Stimulated activated CD8-positive, alpha-beta memory T cell treated with anti-CD3 and anti-CD28 coated beads, Interleukin-4, amount 100 ng/mL, for 24 hours (primary cell): ENCODE data around the gene THSD7A.

ENCODE experiments used
- DNase-seq: peaks from one replicate; pipeline ENCODE4 v3.0.0-alpha.2; 2020; ENCODE audit warnings: low read depth

The THSD7A gene

DNA sequence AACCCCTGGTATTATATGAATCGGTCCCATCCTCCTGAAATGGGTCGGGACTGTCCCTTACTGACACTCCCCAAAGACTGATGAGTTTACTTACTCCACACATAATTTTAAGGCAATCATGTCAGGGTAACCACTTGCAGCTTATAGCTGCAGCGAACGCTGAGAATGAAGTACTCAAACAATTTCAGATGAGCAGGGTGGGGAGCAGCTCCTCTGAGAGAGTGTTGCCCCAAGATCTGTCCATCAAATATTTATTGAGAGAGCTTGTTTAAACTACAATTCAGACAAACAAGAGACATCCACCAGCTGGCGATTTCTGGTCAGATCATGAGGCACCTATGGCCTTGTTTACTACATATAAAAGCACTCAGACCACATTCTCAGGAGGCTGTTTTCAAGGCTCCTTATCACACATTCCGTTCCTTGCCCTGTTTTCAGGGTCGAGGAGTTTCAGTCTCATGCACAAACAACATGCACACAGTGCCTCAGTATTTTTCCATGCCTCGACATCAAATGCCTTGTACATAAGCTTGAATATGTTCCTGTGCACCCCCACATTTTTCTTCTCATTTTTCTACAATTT, 80.1 kb downstream of the THSD7A start:
- DNase-seq = no peak

- DNase-seq = no peak
Measured at GRCh38 chr7:11751315-11751714, 80.7 kb downstream of the THSD7A start.

DNA sequence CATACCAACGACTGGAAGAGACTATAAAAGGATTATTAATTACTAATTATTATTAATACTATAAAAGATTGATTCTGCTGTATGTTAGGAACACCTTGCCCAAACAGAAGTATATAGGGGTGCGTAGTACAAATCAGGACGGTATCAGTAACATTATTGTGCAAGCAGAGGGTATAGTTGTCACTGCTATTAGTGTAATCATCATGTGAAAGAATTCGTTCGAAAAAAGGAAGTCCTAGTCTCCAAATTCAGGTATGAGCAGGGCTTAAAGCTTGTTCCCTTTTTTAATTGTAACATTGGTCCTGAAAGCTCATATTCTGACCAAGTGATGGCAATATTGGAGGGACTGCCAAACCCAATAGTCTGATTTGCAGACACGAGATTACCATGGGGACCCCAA, 81.8 kb downstream of the THSD7A start:
- DNase-seq = no peak

DNA sequence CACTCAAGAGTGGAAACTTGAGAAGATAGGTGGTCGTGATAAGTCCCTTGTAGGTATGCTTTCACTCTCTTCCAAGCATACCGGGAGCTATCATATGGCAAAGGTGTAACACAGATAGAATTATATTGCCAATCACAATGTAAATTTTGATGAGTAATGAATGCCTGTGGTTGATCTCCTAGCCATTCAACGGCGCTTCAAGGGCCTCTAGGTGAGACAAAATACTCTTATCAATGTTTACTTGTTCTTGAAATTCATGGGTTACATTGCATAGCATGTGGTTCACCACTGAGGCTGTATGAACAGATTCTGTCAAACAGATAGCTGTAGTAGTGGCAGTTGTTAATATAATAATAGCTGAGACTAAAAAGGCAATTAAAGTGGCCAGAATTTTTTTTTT, 82.4 kb downstream of the THSD7A start:
- DNase-seq = no peak

DNA sequence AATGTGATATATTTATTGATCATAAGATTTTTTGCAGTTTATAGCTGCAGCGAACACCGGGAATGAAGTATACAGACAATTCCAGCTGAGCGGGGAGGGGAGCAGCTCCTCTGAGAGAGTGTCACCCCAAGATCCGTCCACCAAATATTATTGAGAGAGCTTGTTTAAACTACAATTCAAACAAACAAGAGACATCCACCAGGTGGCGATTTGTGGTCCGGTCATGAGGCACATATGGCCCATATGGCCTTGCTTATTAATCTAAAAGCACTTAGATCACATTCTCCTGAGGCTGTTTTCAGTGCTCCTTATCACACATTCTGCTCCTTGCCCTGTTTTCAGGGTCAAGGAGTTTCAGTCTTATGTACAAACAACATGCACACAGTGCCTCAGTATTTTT, 83.1 kb downstream of the THSD7A start:
- DNase-seq = no peak

DNA sequence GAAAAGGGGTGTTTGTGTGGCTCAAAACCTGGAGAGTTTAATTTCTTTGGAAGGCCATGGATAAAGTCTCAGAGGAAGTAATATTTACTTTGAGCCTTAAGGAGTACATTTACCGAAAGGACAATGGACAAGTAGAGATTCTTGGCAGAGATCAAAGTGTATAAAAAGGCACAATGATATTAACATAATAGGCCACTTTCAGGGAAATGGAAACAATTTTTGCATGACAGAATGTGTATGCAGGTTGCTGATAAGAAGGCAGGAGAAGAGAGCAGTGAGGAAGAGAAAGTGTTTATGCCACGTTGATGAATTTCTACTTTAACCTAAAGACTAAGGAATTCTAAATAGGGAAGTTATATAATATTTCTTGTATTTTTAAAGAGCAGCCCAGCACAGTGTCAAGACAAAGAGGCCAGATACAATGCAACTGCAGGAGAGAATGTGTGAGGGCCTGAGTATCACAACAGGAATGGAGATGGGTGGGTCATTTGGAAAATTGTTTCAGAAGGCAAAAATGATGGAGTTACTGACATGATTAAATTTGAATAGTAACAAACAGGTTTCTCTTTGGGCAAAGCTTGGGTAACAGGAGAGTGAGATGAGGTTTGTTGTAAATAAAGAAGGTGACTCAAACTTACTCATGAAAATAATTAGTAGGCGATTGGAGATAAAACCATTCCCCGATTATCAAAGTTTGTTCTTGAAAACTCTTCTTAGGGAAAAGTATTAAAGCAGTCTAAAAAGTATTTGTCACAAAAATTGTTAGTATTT, 84.1 kb downstream of the THSD7A start:
- no peak for DNase-seq

DNA sequence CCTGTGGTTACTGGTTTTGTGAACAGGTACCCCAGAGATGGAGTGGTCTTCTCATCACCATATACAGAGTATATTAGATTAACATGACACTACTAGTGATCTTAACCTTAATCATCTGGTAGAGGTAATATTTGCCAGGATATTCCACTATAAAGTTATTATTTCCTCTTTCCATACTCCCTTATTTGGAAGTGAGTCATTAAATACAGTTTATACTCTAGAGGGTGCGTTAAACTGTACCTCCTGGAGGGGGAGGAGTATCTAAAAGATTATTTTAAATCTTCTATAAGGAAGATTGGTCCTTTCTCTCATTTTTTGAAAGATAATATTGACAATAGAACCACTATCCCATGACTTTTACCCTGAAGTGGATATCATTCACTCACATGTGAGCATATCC, 85.4 kb downstream of the THSD7A start:
- DNase-seq = no peak

DNA sequence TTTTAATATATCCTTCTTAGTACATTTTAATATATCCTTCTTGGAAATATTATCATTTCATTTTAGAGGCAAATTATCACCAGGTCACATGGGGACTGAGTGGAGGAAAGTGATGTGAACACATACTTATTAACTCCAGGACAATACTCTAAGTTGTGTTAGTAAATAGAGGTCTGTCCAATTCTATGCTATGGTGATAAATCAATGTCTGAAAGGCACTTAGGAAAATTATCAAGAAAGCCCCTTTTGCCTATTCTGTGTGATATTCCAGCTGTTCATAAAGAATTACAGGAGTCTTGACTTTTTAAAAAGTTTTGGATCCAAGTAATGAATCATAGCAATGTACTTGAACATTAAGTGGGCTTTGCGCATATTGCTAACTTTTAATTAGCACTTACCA, 88.5 kb downstream of the THSD7A start:
- DNase-seq = no peak

DNA sequence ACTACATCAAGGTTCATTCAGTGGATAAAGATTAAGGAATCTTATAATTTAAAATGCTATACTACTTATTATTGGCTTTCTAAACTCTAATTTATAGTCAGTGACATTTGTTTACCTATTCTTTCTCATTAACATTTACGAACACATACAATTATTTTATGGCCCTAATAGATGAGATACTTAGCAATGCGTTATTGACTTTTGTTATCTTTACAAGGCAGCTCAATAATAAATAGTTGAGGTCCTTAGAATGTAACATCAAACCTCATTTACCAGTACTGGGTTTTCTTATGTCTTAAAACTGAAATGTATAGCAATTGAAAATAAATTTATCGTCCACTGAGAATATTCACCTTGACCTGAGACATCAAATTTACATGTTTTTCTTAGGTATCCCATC, 89.0 kb downstream of the THSD7A start:
- DNase-seq = no peak

GRCh38 chr7:11742496-11742895, 89.5 kb downstream of the THSD7A start:
- no peak for DNase-seq

- DNase-seq = no peak
Measured at GRCh38 chr7:11737723-11738122, 94.3 kb downstream of the THSD7A start.

DNA sequence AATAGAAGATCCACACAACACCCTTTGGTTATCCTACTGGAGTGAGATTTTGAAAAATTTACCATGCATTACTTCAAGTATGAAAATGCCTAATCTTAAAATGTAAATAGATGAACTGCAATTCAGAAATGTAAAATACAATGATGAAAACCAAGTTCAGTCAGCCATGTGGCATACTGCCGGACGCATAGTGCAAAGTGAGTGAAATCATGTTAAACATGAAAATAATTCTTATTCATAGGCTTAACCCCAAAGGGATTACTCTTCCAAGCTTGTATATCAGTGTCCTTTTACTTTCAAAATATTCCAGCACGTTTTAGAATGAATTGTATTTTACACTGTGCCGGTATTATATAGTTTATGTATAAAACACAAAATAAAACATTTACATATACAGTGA, 99.8 kb downstream of the THSD7A start:
- DNase-seq = no peak

DNA sequence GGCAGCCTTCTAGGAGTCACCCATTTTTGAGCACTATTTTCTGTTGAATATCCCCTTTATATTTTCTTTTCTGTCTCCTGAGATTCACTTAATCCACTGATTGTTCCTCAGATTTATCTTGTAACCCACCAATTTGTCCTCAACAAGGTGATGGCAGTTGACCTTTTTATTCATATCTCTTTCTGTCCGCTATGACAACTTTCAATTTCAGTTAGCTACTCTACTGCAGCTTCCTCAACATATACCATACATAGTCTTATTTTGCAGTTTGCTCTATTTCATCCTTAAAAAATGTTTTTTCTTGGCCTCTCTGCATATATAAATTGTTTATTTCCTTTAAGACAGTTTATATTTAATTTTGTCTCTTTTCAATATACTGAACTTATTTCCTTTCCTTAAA, 101.3 kb downstream of the THSD7A start:
- no peak for DNase-seq

DNA sequence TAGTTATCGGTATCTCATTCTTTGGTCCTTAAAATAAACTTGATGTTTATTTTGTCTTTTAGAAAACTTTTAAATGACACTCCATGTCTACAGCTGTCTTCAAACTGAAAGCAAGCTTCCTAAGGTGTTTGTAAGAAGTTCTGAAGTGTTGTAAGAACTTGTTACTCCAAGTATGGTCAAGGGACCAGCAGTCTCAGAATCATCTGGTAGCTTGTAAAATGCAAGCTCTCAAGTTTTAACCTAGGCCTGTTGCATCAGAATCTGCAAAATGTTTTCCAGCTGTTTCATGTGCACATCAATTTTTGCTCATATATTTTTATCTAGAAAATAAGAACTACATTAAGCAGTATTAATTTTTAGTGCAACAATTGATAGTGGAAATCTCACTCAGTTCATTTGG, 104.1 kb downstream of the THSD7A start:
- DNase-seq = no peak

- DNase-seq = no peak
Measured at GRCh38 chr7:11726794-11727155, 105.2 kb downstream of the THSD7A start.

DNA sequence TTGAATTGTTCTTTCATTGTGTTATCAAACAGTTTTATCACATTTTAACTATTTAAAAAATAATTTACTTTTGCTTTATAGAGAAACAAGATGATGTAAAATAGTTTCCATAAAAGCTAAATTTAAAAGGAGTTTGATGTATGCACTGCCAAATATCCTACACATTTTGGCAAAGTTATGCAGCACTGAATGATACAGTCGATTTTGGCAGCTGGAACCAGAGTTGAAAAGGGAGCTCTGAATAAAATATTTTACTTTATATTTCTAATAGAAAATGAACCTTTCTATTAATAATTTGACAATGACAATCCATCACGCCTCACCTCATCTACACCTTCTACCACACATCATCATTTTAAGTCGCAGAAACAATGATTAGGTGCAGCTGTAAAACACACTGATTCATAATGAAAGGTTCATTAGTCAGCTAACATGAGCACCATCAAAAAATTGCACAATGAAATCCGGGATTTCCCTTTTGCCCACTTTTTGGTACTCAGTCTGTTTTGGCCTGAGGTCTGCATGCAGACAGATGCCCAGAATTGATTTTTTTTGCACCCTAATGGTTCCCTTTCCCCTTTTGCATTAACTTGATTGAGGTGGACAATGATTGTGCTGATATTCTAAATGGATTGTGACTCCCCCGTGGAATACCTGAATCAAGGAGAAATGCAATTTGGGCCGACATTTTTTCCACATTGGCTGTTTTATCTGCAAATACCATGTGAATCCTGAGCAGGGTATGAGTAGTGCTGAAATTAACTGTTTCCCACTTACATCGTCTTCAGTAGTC, 105.8 kb downstream of the THSD7A start:
- DNase-seq = no peak

GRCh38 chr7:11716185-11716584, 115.8 kb downstream of the THSD7A start:
- no peak for DNase-seq

GRCh38 chr7:11714676-11715075, 117.3 kb downstream of the THSD7A start:
- no peak for DNase-seq

- no peak for DNase-seq
Measured at GRCh38 chr7:11714205-11714604, 117.8 kb downstream of the THSD7A start.

- no peak for DNase-seq
Measured at GRCh38 chr7:11713352-11713751, 118.6 kb downstream of the THSD7A start.

GRCh38 chr7:11710377-11710776, 121.6 kb downstream of the THSD7A start:
- no peak for DNase-seq

- no peak for DNase-seq
Measured at GRCh38 chr7:11709196-11709595, 122.8 kb downstream of the THSD7A start.

DNA sequence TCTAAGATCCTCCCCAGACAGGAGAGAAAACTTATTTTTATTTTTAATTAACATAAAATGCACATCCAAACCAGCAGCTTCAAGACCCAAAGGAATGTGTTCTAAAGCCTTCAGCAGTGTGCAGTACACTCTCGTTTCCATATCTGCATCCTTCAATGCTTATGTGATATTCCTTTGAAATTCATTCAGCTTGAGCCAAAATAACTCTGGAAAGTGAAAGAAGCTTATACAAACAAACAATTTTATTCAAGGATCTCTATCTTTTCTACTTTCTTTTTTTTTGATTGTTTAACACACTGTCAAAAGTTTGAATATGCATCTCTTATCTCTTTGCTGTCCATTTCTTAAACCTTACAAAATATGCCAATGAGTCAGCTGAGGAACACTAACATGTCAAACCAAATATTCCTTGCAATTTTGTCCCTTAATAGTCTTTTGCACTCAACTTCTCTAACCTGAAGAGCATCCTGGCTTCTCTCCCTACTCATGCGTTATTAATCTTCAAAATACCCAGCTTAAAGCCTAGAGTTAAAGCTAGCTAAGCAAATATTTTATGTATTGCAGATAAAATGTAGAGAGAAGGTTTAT, 124.3 kb downstream of the THSD7A start:
- no peak for DNase-seq
